ENCODE measurements around the gene ZNF225.

DNA sequence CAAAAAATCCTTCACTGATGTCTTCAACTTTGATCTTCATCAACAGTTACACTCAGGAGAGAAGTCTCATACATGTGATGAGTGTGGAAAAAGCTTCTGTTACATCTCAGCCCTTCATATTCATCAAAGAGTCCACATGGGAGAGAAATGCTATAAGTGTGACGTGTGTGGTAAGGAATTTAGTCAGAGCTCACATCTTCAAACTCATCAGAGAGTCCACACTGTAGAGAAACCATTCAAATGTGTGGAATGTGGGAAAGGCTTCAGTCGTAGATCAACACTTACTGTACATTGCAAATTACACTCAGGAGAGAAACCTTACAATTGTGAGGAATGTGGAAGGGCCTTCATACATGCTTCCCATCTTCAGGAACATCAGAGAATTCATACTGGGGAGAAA is 43.3 kb downstream of the ZNF225 start:
- no peak for TF ChIP-seq PHF8 (IDR thresholded peaks at IDR 0.05; ENCODE audit: borderline replicate concordance, low read length)
- TF ChIP-seq MAFK (IDR thresholded peaks at IDR 0.05; ENCODE audit: low read length), result no peak
- no peak for TF ChIP-seq ZNF274 (IDR thresholded peaks at IDR 0.05; ENCODE audit: borderline replicate concordance, low read depth, low read length)
- no peak for TF ChIP-seq ERF (CRISPR knock-in tag; IDR thresholded peaks at IDR 0.05)
- TF ChIP-seq CTCF (IDR thresholded peaks at IDR 0.05 in 2 of 3, conservative IDR thresholded peaks at IDR 0.05 in 1 of 3; ENCODE audit: insufficient read depth in 2 of 3, low read depth in 1 of 3, low read length in 3 of 3), result no peak

Data from K562 (cell line).